ENCODE measurements around the gene MYBBP1A.

DNA sequence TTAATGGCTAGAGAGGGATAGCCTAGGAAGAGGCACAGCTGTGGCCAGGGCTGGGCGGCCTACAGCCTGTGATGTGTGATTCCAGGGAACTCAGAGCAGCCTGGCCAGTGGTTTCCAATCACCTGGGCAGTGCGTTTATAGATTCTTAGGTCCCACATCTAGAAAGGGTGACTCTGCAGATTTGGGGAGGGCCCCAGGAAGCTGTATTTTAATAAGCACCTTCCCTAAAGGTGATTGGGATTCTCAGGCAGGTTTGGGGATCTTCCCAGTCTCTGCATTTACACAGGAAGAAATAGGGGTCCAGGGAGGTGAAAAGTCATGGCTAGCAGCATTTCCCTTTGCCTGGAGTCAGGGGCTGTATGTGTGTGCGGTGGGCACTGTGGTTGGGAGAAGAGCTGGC, 47.0 kb downstream of the MYBBP1A start:
- no peak for TF ChIP-seq SMC3 (IDR thresholded peaks at IDR 0.05; ENCODE audit: low read depth, low read length)
- no peak for TF ChIP-seq CTCF (conservative IDR thresholded peaks at IDR 0.05; ENCODE audit: low read depth, low read length)
